Tongue (tissue), 2 donors: ENCODE results near the gene COL6A3. TPM values are rescaled to one million over a fixed set of nuclear protein-coding genes. Genes with fewer than 3 reads are reported as not detected.
A peak's percentile ranks its signal among the peaks of the same experiment; 100 is the strongest.

Experiments
- DNase-seq: peaks from one replicate; pipeline ENCODE4 v3.0.0-alpha.2; 2015
- total RNA-seq: library from RNA; depleted of rRNA; stranded (reverse); fragments of >200 nt; gene quantifications from one replicate; pipeline ENCODE4 v1.2.3, GENCODE V29; 2014

Gene COL6A3
- total RNA-seq, 1 donor from 2014 or later: 661 TPM

DNA sequence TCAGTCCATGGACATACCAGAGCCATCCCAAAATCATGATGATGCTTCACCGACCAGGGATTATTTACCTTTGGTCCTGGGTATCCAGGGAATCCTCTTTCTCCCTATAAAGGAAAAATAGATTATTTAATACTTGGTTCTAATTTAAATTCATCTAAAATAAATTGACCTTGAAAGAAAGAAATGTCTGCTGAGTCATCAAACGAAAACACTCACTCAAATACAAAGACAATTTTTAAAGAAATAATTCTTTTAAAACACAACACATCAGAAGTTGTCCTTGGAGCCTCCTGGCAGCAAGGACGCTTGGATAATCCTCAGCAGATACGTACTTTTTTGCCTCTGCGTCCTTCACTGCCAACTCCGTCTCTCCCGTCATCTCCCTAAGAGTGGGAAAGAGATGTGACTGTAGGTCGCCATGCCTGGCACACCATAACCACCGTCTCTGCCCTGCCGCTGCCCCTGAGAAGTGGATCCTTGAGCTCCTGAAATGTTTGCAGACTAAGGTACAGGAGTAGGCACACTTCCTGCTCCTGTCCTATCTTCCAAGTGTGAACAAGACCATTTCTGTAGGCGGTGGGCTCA, 65.6 kb downstream of the COL6A3 start:
- DNase-seq: no peak

DNA sequence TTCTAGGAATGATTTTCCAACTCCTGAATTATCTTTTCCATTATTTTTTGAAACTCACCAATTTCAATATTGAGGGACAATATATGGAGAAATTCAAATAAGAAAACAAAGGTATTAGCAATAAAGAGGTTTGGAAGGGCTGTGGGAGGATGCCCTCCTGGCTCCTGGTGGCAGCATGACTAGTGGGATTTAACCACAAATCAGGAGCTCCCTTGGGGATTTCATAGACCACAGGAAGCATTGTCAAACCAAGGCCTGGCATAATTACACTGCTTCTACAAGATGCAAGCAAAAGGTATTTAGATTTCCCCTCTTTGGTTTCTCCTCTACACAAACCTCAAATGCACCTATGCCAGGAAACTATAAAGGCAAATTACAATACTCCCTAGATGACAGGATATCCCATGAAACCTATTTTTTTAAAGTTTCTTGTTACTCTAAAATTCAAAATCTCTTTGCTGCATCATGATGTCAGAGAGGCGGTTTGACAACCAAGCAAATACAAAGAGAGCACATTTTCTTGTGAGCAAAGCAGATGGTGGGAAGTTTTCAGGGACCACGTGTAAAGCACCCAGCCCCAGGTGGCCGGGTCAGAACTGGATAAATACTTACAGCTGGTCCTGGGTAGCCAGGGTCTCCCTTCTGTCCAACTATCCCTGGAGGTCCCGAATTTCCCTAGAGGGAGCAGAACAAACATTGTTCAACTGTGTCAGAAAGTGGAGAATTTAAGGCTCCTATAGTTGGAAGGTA, 67.9 kb downstream of the COL6A3 start:
- no peak for DNase-seq

DNA sequence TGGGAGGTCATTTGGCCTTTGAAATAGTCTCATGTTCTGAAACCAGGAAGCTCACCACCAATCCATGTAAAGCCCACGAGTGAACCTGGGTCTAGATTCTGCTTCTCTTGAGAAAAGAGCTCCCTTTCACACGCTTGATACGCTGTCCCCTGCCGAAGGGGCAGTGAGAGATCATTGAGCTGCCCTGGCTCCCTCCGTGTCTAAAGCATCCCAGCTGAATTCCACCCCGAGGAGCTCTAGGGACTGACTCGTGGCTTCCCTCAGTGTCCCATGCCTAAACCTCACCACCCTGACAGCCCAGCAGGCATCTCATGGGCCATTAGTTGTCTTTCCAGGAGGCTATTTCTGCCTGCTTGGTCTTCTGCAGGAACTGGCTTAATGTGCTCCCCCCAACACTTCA, 68.6 kb downstream of the COL6A3 start:
- no peak for DNase-seq

DNA sequence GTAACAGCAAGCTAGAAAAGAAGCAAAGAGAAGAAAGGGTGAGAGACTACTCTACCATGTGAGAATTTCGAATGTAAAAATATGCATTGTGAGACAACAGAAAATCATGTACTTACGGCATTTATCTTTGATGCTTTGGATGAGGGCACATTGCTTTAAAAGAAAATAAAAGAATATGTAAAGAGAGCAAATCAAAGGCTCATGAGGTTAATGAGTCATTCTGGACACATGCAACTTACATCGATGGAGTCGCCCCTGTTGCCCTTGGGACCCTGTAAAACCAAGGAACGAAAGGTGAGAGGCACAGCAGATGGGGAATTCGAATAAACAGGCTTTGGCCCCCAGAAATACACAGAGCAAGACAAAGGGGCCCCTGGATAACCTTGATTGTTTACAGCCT, 69.0 kb downstream of the COL6A3 start:
- no peak for DNase-seq

- no peak for DNase-seq
Observed at GRCh38 chr2:237343993-237344392, 70.0 kb downstream of the COL6A3 start.

DNA sequence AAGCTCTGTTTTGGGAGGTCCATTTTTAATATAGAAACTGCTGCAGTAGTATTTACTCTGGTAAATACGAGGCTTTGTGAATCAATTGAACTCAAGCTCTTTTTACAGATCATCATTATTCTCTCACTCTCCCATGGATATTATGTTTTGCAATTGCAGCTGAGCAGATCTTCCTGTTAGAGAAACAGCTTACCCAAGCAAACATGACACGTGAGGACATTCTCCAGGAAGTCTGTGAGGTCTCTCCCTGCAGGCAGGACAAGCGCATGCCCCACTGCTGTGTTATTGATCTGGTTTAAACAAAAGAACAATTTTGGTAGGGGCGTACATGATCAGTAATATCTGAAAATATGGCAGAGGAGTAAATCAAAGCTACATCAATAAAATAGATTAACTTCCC, 72.1 kb downstream of the COL6A3 start:
- peak; percentile 22 for DNase-seq

GRCh38 chr2:237337586-237337985, 76.4 kb downstream of the COL6A3 start:
- no peak for DNase-seq

DNA sequence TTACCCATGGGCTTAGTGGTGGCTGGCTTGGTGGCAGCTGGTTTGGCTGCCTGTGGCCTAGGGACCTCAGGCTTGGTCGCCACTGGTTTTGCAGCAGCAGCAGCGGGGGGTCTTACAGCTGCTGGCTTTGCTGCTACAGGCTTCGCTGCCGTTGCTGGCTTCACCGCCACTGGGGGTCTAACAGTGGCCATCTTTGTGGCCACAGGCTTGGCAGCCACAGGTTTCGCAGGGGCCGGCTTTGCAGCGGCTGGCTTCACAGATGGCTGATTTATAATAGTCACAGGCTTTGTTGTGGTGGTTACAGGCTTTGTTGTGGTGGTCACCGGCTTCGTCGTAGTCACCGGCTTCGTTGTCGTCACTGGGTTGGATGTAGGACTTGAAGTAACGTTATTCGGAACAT, 77.8 kb downstream of the COL6A3 start:
- no peak for DNase-seq

- no peak for DNase-seq
Observed at GRCh38 chr2:237333748-237334147, 80.2 kb downstream of the COL6A3 start.

DNA sequence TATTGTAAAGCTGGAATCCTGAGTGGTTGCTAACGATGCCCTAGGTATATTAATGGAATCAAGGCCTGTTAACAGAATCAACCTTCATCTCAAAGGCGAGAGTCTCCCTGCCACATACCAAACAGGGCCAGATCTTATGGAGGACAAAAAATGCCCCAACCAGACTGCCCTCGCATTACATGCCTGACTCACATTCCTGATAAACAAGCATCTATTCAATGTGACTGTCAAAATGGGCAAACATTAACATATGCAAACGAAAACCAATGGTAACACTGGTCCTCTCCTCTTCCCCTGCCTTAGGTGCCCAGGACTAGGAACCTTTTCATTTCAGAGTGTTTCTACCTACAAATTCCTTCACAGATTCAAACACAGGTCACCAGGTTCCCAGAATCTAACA, 83.4 kb downstream of the COL6A3 start:
- DNase-seq: no peak

GRCh38 chr2:237327175-237327950, 86.6 kb downstream of the COL6A3 start:
- DNase-seq: no peak

DNA sequence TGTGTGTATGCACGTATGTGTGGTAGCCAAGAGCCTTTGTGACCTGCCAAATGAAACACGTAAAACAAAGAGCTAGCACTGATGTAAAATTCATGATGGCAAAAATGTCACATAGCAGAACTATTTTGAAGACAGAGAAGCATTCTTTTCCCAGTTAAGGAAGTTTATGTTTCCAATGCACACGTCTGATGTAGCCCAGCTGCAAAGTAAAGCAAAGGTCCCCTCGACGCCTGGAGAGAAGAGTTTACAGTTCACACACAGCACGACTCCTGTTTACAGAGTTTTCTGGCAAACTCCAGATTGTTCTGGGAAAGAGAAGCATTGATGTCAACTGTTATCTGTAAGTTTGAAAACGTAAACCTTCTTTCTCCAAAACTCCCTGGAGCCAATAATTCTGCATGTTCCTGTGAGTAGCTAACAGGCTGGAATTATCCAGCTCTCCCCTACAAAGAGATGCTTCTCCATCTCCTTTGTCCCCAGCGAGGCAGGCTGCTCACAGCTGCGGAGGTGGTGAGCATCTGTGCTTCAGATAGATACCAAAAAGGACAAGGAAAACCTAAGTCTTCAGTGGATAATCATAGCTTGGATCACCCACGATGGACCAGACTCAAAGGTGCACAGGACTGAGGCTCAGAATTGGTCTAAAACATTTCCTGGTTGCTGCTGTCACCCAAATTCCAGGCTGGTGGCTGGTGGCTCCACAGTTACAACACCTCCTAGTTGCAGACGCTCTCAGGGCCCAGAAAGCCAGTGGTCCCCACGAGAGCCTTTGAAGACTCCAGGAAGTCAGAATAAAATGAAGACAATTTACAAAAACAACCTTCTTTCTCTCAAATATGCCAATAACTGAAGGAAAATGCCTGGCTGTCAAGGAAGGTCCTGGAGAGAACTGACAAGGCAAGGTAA, 87.4 kb downstream of the COL6A3 start:
- peak; percentile 83 for DNase-seq

- DNase-seq: no peak
Observed at GRCh38 chr2:237324837-237325236, 89.1 kb downstream of the COL6A3 start.

GRCh38 chr2:237324405-237324831, 89.5 kb downstream of the COL6A3 start:
- DNase-seq: peak; percentile 54

GRCh38 chr2:237323656-237324055, 90.3 kb downstream of the COL6A3 start:
- no peak for DNase-seq

GRCh38 chr2:237322564-237322963, 91.4 kb downstream of the COL6A3 start:
- no peak for DNase-seq

DNA sequence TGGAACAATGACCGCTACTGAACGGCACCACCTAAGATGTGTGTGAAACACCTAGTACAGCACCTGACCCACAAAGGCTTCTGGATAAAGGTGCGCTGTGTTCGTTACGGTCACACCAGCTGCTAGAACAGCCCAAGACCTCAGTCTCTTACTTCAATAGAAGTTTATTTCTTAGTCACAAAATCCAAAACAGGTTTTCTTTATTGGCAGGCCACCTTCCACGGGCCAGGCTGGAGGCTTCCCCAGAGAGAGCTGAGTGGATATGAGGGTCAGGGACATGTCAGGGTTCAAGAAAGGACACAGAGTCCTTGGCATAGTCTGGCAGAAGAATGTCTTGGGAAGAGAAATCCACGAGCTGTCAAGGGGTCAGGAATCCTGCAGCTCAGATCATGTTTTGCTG, 92.2 kb downstream of the COL6A3 start:
- no peak for DNase-seq

- peak; percentile 84 for DNase-seq
Observed at GRCh38 chr2:237320801-237321560, 93.0 kb downstream of the COL6A3 start.

- DNase-seq: no peak
Observed at GRCh38 chr2:237319887-237320286, 94.1 kb downstream of the COL6A3 start.

DNA sequence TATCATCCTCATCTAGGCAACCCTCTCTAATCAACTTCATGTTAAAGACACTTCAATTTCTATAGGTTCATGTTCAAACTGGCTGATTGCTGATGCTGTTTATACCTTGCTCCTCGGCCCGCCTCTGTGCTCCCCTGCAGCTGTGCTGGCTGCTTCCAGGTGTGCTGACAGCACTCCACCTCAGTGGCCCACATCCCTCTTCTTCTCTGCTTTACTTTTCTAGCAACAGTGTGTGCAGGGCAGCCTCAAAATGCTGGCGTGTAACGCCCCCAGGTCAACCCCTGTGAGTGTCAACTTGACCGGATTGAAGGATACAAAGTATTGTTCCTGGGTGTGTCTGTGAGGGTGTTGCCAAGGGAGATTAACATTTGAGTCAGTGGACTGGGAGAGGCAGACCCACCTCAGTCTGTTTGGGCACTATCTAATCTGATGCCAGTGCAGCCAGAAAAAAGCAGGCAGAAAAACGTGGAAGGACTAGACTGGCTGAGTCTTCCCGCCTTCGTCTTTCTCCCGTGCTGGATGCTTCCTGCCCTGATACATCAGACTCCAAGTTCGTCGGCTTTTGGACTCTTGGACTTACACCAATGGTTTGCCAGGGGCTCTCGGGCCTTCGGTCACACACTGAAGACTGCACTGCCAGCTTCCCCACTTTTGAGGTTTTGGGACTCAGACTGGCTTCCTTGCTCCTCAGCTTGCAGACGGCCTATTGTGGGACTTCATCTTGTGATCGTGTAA, 94.7 kb downstream of the COL6A3 start:
- no peak for DNase-seq

- no peak for DNase-seq
Observed at GRCh38 chr2:237316339-237316738, 97.6 kb downstream of the COL6A3 start.
